GM12878 (cell line): ENCODE results near the gene SYNDIG1. TPM values are rescaled to one million over a fixed set of nuclear protein-coding genes. Genes with fewer than 3 reads are reported as not detected.

Source experiments
- ATAC-seq: fragments of 200-7000 bp; cut with Tn5 transposase; 3 replicates; pipeline ENCODE4 v1.9.1; 2020; ENCODE audit warnings: mild to moderate bottlenecking, moderate library complexity
- BruUV-seq: library from RNA; stranded (reverse); fragments of 400-500 nt; replicated peaks from 2 replicates; lab custom pipeline; 2021; lab: Mats Ljungman, UMichigan
- CTCF ChIA-PET: fragments of 300-600 bp; sonication (Branson Sonifier 250); formaldehyde crosslinking; extraction: SDS; loops from one replicate; lab custom pipeline; 2021; ENCODE audit warnings: inconsistent platforms; lab: Yijun Ruan, JAX
- POLR2A ChIA-PET: fragments of 350-600 bp; formaldehyde crosslinking; extraction: SDS; loops from one replicate; lab custom pipeline; 2021; ENCODE audit warnings: inconsistent platforms; lab: Charles Lee
- RAD21 ChIA-PET: fragments of 300-600 bp; sonication (Branson Sonifier 250); formaldehyde crosslinking; loops from one replicate; lab custom pipeline; 2023; ENCODE audit warnings: antibody characterized with exemption; ENCODE audit not compliant: unreplicated experiment; lab: Charles Lee
- SMC1A ChIA-PET: fragments of 300-600 bp; sonication (Branson Sonifier 250); formaldehyde crosslinking; loops from one replicate; lab custom pipeline; 2023; ENCODE audit not compliant: unreplicated experiment, uncharacterized antibody; lab: Charles Lee
- DNase-seq: peaks from one replicate; pipeline ENCODE4 v3.0.0-alpha.2; 2011; ENCODE audit warnings: low read depth, low spot score
- FAIRE-seq: peaks from 3 replicates; lab custom pipeline; 2011; peaks lifted over from hg19 to GRCh38; lab: Jason Lieb, UNC
- H2AFZ ChIP-seq: 2 replicates; pipeline ENCODE4 v1.6.0; 2011; ENCODE audit warnings: low read depth, low read length, control low read depth; ENCODE audit not compliant: control insufficient read depth
- H3K27ac ChIP-seq: 2 replicates; pipeline ENCODE4 v1.5.1; 2011; ENCODE audit warnings: control low read depth; ENCODE audit not compliant: control insufficient read depth, insufficient read depth
- H3K27me3 ChIP-seq, 2 experiments: replicated peaks in 1 of 2; 2 replicates each; pipeline versions ENCODE4 v1.6.0 to v1.6.1; 2011; ENCODE audit warnings: low read length in 1 of 2; ENCODE audit not compliant: control insufficient read depth in 2 of 2, insufficient read depth in 2 of 2
- H3K36me3 ChIP-seq, 2 experiments: 2 replicates each; pipeline ENCODE4 v1.5.1; 2011; ENCODE audit warnings: low read length in 1 of 2; ENCODE audit not compliant: control insufficient read depth in 2 of 2, insufficient read depth in 2 of 2
- H3K4me1 ChIP-seq: 2 replicates; pipeline ENCODE4 v1.6.1; 2011; ENCODE audit warnings: mild to moderate bottlenecking, low read length, moderate library complexity, mixed read lengths; ENCODE audit not compliant: control insufficient read depth, insufficient read depth
- H3K4me2 ChIP-seq: 2 replicates; pipeline ENCODE4 v1.6.0; 2011; ENCODE audit warnings: control low read depth; ENCODE audit not compliant: control insufficient read depth, insufficient read depth
- H3K4me3 ChIP-seq: fragments of 200-600 bp; sonication (generic); 2 replicates; pipeline ENCODE4 v1.5.1; 2016
- H3K79me2 ChIP-seq: 2 replicates; pipeline ENCODE4 v1.6.0; 2011; ENCODE audit warnings: low read length; ENCODE audit not compliant: control insufficient read depth, insufficient read depth
- H3K9ac ChIP-seq: 2 replicates; pipeline ENCODE4 v1.8.0; 2011; ENCODE audit warnings: low read length, control low read depth, mixed read lengths; ENCODE audit not compliant: control insufficient read depth, insufficient read depth
- H3K9me3 ChIP-seq: replicated peaks from 3 replicates; pipeline ENCODE4 v1.5.1; 2011; ENCODE audit warnings: mild to moderate bottlenecking, low read length; ENCODE audit not compliant: control insufficient read depth, insufficient read depth
- H4K20me1 ChIP-seq: 2 replicates; pipeline ENCODE4 v1.6.0; 2011; ENCODE audit not compliant: control insufficient read depth, insufficient read depth
- CBX3 ChIP-seq: fragments of 200-600 bp; sonication (generic); IDR thresholded peaks from 2 replicates; pipeline ENCODE4 v1.6.1; 2016; ENCODE audit warnings: low read depth, borderline replicate concordance
- CEBPZ ChIP-seq: fragments of 150-350 bp; IDR thresholded peaks from 2 replicates; pipeline ENCODE4 v1.6.1; 2016; ENCODE audit warnings: low read depth, low read length
- MTA2 ChIP-seq: fragments of 450-650 bp; IDR thresholded peaks from 2 replicates; pipeline ENCODE4 v1.6.1; 2016; ENCODE audit warnings: low read depth, mild to moderate bottlenecking, moderate library complexity
- NFYB ChIP-seq: IDR thresholded peaks from 2 replicates; pipeline ENCODE4 v1.6.1; 2011; ENCODE audit warnings: low read depth, mild to moderate bottlenecking, low read length, improper control_type of control experiment, moderate library complexity; ENCODE audit not compliant: insufficient read depth
- NKRF ChIP-seq: fragments of 450-650 bp; conservative IDR thresholded peaks from 2 replicates; pipeline ENCODE4 v1.6.1; 2017; ENCODE audit warnings: mild to moderate bottlenecking, moderate library complexity
- RELA ChIP-seq: fragments of 450-650 bp; IDR thresholded peaks from 2 replicates; pipeline ENCODE4 v1.8.0; 2014; ENCODE audit warnings: borderline replicate concordance; ENCODE audit not compliant: partially characterized antibody
- RUNX3 ChIP-seq: IDR thresholded peaks from 2 replicates; pipeline ENCODE4 v1.6.1; 2012; ENCODE audit warnings: low read length, inconsistent platforms
- SP1 ChIP-seq: IDR thresholded peaks from one replicate; pipeline ENCODE4 v1.6.1; 2011; ENCODE audit warnings: low read depth, low read length
- SUPT20H ChIP-seq: IDR thresholded peaks from 2 replicates; pipeline ENCODE4 v1.6.1; 2011; ENCODE audit warnings: low read depth, mild to moderate bottlenecking, low read length, moderate library complexity, borderline replicate concordance; ENCODE audit not compliant: control insufficient read depth
- WRNIP1 ChIP-seq: IDR thresholded peaks from 2 replicates; pipeline ENCODE4 v1.6.1; 2011; ENCODE audit warnings: low read depth, low read length, improper control_type of control experiment, borderline replicate concordance
- WGBS: methylation state at CpG from one replicate; pipeline ENCODE4 v1.1.6; 2016; ENCODE audit warnings: low lambda C conversion rate; ENCODE audit not compliant: insufficient replicate concordance, insufficient coverage; ENCODE audit errors: missing lambda C conversion rate; 5-methylcytosine and 5-hydroxymethylcytosine counted together
- in situ Hi-C: fragments of 300-500 bp; cut with MboI; formaldehyde crosslinking; loops from 9 replicates; pipeline ENCODE4 v1.14.3; 2018; ENCODE audit warnings: mixed read lengths
- intact Hi-C: fragments of 100-400 bp; cut with micrococcal nuclease; formaldehyde crosslinking; loops from one replicate; pipeline ENCODE4 v1.14.2; 2022; ENCODE audit not compliant: unreplicated experiment
- polyA plus RNA-seq, 11 experiments: library from polyadenylated mRNA; depleted of rRNA in 4 of 11; unstranded in 6 of 11; stranded (reverse) in 5 of 11; fragments of >200 nt; fragmentation: Nextera tagmentation in 4 of 11; fragmentation: Illumina TruSeq in 1 of 11; extraction: Ambion mirVana in 4 of 11; extraction: Trizol in 1 of 11; gene quantifications; 1 replicate in 1 of 11; 2 replicates in 10 of 11; pipeline versions ENCODE4 v1.2.1 to v1.2.3, GENCODE V29; 2011 to 2016; ENCODE audit warnings: inconsistent platforms in 2 of 11, missing spikeins in 2 of 11, low read depth in 1 of 11
- total RNA-seq, 4 experiments: library from RNA; depleted of rRNA in 3 of 4; stranded (reverse); fragments of >200 nt in 3 of 4; fragmentation: Illumina TruSeq in 1 of 4; extraction: Trizol in 1 of 4; gene quantifications; 2 replicates each; pipeline versions ENCODE4 v1.2.1 to v1.2.3, GENCODE V29; 2013 to 2021
- TF ChIP-seq, protein P1 (sequence below): fragments of 450-650 bp; IDR thresholded peaks from 2 replicates; pipeline ENCODE4 v1.6.1; 2018; ENCODE audit warnings: mild to moderate bottlenecking, low read depth, moderate library complexity; ENCODE audit not compliant: partially characterized antibody
- TF ChIP-seq, protein P2 (sequence below): fragments of 450-650 bp; IDR thresholded peaks from 2 replicates; pipeline ENCODE4 v1.6.1; 2017; ENCODE audit warnings: antibody characterized with exemption, mild to moderate bottlenecking, moderate library complexity

Gene SYNDIG1
- total and polyA plus RNA-seq, 10 of the 15 experiments (the other 5 are each of a cell fraction or from before 2014, with no cell fraction given), result not detected

DNA sequence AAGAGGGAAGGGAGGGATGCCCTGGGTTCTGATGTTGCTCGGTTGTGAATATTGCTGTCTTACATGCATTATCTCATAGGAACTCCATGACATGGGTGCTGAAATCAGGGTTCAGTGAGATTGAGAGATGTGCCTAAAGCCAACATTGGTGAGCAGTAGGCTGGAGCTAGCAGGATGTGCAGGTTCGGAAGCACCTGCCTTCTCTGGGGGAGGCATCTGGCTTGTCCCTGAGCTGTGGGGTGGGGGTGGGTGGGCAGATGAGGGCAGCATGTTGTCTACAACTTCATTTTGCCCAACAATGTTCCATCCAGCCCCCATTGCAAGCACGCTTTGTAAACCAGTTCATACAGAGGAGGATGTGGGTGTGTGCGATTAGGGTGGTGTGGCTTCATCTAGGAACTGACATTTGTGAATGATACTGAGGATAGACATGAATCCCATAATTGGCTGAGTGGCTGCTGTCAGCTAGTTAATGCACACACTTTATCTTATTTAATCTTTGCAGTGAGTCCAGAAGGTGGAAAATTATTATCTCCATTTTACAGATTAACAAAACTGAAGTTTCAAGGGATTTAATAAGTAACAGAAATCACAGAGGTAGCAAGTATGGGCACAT lies 119.4 kb downstream of the SYNDIG1 start:
- Histone ChIP-seq H2AFZ (no peak overlapping the region), H3K27ac (no peak overlapping the region), H3K27me3 (no peaks in the 10 kb centered on the region; a peak in 1 of 4 replicates), H3K36me3 (no peaks in the 10 kb centered on the region), H3K79me2 (no peaks in the 10 kb centered on the region), H3K4me3 (no peak overlapping the region), H3K9me3 (no peaks in the 10 kb centered on the region), H3K9ac (no peak overlapping the region), H3K4me2 (no peak overlapping the region), H4K20me1 (no peaks in the 10 kb centered on the region; the same call in 1 of the 2 replicates), H3K4me1 (no peaks in the 10 kb centered on the region)
- no peak for ATAC-seq
- 51% methylated on average over 4 of the region's 4 CpGs for WGBS
- DNase-seq, result no peak
- ChIA-PET RAD21 (no interaction called here), POLR2A (no interaction called here), CTCF (no interaction called here), SMC1A (no interaction called here)
- BruUV-seq, result no TSS peak
- in situ Hi-C loops, result no loop called here
- no peak for FAIRE-seq
- intact Hi-C loops, result no loop called here
- TF ChIP-seq, protein P1, sequence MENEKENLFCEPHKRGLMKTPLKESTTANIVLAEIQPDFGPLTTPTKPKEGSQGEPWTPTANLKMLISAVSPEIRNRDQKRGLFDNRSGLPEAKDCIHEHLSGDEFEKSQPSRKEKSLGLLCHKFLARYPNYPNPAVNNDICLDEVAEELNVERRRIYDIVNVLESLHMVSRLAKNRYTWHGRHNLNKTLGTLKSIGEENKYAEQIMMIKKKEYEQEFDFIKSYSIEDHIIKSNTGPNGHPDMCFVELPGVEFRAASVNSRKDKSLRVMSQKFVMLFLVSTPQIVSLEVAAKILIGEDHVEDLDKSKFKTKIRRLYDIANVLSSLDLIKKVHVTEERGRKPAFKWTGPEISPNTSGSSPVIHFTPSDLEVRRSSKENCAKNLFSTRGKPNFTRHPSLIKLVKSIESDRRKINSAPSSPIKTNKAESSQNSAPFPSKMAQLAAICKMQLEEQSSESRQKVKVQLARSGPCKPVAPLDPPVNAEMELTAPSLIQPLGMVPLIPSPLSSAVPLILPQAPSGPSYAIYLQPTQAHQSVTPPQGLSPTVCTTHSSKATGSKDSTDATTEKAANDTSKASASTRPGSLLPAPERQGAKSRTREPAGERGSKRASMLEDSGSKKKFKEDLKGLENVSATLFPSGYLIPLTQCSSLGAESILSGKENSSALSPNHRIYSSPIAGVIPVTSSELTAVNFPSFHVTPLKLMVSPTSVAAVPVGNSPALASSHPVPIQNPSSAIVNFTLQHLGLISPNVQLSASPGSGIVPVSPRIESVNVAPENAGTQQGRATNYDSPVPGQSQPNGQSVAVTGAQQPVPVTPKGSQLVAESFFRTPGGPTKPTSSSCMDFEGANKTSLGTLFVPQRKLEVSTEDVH, result no peak
- TF ChIP-seq WRNIP1 (no peak), CEBPZ (no peak), RELA (no peak), RUNX3 (no peak), NKRF (no peak), SUPT20H (no peak), NFYB (no peak), CBX3 (no peak), SP1 (no peak), MTA2 (no peak)
- TF ChIP-seq, protein P2, sequence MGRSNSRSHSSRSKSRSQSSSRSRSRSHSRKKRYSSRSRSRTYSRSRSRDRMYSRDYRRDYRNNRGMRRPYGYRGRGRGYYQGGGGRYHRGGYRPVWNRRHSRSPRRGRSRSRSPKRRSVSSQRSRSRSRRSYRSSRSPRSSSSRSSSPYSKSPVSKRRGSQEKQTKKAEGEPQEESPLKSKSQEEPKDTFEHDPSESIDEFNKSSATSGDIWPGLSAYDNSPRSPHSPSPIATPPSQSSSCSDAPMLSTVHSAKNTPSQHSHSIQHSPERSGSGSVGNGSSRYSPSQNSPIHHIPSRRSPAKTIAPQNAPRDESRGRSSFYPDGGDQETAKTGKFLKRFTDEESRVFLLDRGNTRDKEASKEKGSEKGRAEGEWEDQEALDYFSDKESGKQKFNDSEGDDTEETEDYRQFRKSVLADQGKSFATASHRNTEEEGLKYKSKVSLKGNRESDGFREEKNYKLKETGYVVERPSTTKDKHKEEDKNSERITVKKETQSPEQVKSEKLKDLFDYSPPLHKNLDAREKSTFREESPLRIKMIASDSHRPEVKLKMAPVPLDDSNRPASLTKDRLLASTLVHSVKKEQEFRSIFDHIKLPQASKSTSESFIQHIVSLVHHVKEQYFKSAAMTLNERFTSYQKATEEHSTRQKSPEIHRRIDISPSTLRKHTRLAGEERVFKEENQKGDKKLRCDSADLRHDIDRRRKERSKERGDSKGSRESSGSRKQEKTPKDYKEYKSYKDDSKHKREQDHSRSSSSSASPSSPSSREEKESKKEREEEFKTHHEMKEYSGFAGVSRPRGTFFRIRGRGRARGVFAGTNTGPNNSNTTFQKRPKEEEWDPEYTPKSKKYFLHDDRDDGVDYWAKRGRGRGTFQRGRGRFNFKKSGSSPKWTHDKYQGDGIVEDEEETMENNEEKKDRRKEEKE, result no peak
